GM12875 (cell line): Measurements from ENCODE around the gene RUNX2.

Experiments used
- H3K4me3 ChIP-seq: one replicate; pipeline ENCODE4 v1.5.1; 2011; ENCODE audit warnings: low read depth, low read length, control low read depth
- TF ChIP-seq, protein P1 (sequence below): IDR thresholded peaks from 2 replicates; pipeline ENCODE4 v1.5.1; 2011; ENCODE audit warnings: low read depth, mild to moderate bottlenecking, control low read depth, inconsistent platforms, low read length, moderate library complexity, borderline replicate concordance; ENCODE audit not compliant: insufficient read depth

Gene RUNX2

DNA sequence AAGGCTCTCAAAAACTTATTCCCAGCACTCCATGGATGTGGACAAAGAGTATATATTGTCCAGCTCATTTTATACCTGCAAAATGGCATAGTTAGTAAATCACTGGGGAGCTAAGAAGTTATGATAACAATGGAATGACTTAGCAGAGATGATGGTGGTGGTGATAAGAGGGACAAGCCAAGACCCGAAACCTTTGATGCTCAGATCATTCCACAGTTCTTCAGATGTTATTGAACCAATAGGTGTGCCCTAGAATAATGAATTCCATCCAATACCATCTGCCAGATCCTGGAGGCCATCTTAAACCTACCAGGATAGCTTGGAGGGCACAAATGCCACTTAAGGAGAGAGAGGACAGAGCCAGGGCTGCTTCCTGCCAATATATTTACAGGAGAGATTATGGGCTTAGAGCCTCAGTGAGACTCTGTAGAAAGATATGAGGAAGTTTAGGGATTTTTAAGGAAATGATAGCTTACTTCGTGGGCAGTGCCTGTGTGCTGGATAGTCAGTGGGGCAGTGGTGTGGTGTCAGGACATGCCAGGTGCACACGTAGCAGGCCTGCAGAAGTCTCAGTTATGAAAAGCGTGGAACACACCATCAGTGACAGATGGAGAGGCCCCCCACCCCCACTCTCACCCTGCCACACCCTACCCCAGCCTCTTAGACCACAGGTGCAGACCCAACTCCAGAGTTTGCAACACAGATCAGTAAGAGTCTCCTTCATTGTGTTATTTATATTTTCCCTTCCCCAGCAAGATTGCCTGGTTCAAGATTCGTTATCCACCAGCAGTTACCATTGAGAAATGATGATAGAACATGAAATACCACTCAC is 259.3 kb downstream of the RUNX2 start:
- no peak overlapping the region for H3K4me3 ChIP-seq
- TF ChIP-seq, protein P1, sequence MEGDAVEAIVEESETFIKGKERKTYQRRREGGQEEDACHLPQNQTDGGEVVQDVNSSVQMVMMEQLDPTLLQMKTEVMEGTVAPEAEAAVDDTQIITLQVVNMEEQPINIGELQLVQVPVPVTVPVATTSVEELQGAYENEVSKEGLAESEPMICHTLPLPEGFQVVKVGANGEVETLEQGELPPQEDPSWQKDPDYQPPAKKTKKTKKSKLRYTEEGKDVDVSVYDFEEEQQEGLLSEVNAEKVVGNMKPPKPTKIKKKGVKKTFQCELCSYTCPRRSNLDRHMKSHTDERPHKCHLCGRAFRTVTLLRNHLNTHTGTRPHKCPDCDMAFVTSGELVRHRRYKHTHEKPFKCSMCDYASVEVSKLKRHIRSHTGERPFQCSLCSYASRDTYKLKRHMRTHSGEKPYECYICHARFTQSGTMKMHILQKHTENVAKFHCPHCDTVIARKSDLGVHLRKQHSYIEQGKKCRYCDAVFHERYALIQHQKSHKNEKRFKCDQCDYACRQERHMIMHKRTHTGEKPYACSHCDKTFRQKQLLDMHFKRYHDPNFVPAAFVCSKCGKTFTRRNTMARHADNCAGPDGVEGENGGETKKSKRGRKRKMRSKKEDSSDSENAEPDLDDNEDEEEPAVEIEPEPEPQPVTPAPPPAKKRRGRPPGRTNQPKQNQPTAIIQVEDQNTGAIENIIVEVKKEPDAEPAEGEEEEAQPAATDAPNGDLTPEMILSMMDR: no peak

DNA sequence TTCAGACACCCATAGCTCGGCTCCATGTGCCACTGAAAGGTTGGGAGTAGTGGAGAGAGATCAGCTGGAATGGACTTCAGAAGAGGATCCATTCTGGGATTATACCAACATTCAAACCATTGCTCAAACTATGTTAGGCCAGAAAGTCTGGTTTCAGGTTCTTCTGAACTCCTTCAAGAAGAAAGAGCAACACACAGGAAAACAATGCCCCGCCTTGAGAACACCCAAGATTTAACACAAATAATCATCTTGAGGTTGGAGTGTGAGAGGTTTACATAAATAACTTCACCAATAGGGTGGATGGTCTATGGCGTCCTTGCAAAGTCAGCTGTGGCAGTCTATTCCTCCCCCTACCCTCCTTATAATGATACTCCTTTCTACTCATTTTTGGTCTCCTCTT is 261.2 kb downstream of the RUNX2 start:
- no peak overlapping the region for H3K4me3 ChIP-seq
- TF ChIP-seq, protein P1: no peak

DNA sequence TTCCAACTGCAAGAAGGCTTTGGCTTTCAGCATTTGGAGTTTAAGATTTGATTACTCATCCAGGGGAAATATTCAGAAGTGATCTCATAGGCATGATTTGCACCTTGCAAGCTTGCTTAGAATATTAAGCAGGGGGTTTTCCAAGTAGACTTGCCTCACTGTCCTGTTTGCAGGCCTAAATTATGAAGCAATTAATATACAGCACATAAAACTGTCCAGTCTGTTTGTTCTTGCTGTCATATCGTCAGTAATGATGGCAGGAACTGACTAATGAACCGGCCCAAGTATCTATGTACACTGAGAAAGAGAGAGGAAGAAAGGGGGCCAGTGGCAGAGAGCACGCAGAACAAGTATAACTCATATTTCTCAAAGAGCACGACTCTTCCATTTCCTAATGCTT is 262.1 kb downstream of the RUNX2 start:
- H3K4me3 ChIP-seq: no peak overlapping the region

GRCh38 chr6:45590696-45591184 is 262.6 kb downstream of the RUNX2 start:
- TF ChIP-seq, protein P1: no peak
- H3K4me3 ChIP-seq: no peak overlapping the region

More for the DNA sequence above, 262.1 kb downstream of the RUNX2 start:
- TF ChIP-seq, protein P1: no peak

DNA sequence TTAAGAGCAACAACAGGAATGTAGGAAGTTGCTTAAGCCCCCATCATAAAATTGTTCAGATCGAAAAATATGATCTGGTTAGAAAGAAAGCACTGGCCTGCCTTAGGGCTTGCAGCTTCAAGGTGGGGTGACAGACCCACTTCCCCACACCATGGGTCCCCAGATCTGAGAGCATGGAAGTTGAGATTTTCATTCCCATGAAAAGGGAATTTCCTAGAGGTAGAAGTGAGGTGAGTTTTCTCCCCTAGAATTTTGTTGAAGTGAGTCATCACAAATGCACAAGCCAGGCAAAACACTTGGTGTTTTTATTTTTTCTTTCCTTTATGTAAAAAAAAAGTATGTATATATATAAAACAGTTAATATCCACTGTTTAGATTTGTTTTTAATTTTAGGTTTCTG is 263.2 kb downstream of the RUNX2 start:
- TF ChIP-seq, protein P1: no peak
- no peak overlapping the region for H3K4me3 ChIP-seq

DNA sequence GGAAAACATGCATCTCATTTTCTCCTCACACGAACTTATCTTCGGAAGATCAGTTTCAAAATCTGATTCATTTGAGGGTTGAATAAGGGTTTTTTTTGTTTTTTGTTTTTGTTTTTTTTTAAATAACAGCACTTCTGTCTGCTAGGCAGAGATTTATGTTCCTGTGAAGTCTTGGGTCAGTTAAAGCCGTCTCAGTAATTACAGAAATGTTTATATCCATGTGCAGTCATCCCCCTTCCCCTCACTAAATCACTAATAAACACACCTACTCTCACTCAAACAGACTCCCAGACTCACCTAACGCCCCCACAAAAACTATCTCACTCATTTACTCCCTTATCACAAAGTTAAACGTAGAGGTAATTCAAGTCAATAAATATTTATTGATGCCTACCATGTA is 263.8 kb downstream of the RUNX2 start:
- TF ChIP-seq, protein P1: no peak

DNA sequence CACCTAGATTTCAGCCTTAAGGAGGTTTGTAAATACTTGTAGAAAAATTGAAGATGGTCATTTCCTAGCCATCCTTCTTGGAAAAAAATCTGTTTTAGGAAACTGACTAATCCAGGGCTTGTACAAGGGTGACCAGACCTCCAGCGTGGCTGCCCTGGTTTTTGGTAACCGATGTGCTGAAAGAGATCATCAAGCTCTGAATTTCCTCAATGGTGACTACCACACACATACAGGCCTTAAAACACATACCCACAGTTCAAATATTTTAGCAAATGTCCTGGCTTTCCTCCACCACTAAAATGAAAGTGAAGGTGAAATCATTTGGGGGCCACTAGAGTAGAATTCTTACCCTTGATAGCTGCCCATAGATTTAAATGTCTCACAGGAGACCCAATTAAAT is 264.9 kb downstream of the RUNX2 start:
- H3K4me3 ChIP-seq: no peak overlapping the region
- TF ChIP-seq, protein P1: no peak

More for the DNA sequence above, 263.8 kb downstream of the RUNX2 start:
- H3K4me3 ChIP-seq: no peak overlapping the region
